Ishikawa (cell line): Measurements from ENCODE around the gene CDKN2B-AS1.

Source experiments
- CEBPB ChIP-seq: IDR thresholded peaks from 2 replicates; pipeline ENCODE4 v1.6.1; 2012
- CREB1 ChIP-seq: IDR thresholded peaks from 2 replicates; pipeline ENCODE4 v1.6.1; 2012; ENCODE audit warnings: low read depth
- EGR1 ChIP-seq: IDR thresholded peaks from 2 replicates; pipeline ENCODE4 v1.6.1; 2012
- EP300 ChIP-seq: IDR thresholded peaks from 2 replicates; pipeline ENCODE4 v1.6.1; 2012; ENCODE audit warnings: borderline replicate concordance
- FOXM1 ChIP-seq: IDR thresholded peaks from 2 replicates; pipeline ENCODE4 v1.6.1; 2012; ENCODE audit warnings: low read depth, borderline replicate concordance
- NFIC ChIP-seq: IDR thresholded peaks from 2 replicates; pipeline ENCODE4 v1.6.1; 2012
- RAD21 ChIP-seq: IDR thresholded peaks from 2 replicates; pipeline ENCODE4 v1.6.1; 2012; ENCODE audit warnings: low read depth
- TAF1 ChIP-seq: IDR thresholded peaks from 2 replicates; pipeline ENCODE4 v1.6.1; 2012; ENCODE audit warnings: low read depth, mild to moderate bottlenecking
- TCF12 ChIP-seq: IDR thresholded peaks from 2 replicates; pipeline ENCODE4 v1.6.1; 2012; ENCODE audit warnings: low read depth
- TEAD4 ChIP-seq: IDR thresholded peaks from 2 replicates; pipeline ENCODE4 v1.6.1; 2012
- YY1 ChIP-seq: IDR thresholded peaks from 2 replicates; pipeline ENCODE4 v1.6.1; 2012; ENCODE audit warnings: low read depth
- ZBTB7A ChIP-seq: IDR thresholded peaks from 2 replicates; pipeline ENCODE4 v1.6.1; 2012; ENCODE audit warnings: low read depth
- TF ChIP-seq, protein P1 (sequence below): IDR thresholded peaks from 2 replicates; pipeline ENCODE4 v1.6.1; 2012; ENCODE audit warnings: low read depth, mild to moderate bottlenecking
- TF ChIP-seq, protein P2 (sequence below): IDR thresholded peaks from 2 replicates; pipeline ENCODE4 v1.6.1; 2012
- TF ChIP-seq, protein P3 (sequence below): IDR thresholded peaks from 2 replicates; pipeline ENCODE4 v1.6.1; 2012

Gene CDKN2B-AS1

DNA sequence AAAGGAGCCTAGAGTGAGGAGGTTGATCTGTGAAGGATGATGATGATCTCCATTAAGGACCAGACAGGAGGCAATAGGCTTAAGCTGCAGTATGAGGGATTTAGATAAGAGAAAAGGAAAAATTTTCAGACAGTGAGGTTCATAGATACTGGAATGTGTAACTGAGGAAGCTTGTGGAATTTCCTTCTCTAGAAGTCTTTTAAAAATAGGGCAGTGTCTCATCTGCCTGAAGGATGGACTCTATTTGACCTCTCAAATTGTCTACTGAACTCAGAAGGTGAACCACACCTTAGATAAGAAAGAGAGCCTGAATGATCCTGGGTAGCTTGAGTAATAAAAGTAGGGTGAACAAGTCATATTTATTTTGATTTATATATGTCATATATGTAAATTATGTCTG lies 162.7 kb downstream of the CDKN2B-AS1 start:
- TF ChIP-seq TAF1, result no peak
- TF ChIP-seq TCF12, result no peak
- no peak for TF ChIP-seq EGR1
- TF ChIP-seq, protein P1, sequence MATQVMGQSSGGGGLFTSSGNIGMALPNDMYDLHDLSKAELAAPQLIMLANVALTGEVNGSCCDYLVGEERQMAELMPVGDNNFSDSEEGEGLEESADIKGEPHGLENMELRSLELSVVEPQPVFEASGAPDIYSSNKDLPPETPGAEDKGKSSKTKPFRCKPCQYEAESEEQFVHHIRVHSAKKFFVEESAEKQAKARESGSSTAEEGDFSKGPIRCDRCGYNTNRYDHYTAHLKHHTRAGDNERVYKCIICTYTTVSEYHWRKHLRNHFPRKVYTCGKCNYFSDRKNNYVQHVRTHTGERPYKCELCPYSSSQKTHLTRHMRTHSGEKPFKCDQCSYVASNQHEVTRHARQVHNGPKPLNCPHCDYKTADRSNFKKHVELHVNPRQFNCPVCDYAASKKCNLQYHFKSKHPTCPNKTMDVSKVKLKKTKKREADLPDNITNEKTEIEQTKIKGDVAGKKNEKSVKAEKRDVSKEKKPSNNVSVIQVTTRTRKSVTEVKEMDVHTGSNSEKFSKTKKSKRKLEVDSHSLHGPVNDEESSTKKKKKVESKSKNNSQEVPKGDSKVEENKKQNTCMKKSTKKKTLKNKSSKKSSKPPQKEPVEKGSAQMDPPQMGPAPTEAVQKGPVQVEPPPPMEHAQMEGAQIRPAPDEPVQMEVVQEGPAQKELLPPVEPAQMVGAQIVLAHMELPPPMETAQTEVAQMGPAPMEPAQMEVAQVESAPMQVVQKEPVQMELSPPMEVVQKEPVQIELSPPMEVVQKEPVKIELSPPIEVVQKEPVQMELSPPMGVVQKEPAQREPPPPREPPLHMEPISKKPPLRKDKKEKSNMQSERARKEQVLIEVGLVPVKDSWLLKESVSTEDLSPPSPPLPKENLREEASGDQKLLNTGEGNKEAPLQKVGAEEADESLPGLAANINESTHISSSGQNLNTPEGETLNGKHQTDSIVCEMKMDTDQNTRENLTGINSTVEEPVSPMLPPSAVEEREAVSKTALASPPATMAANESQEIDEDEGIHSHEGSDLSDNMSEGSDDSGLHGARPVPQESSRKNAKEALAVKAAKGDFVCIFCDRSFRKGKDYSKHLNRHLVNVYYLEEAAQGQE, result no peak
- no peak for TF ChIP-seq TEAD4

DNA sequence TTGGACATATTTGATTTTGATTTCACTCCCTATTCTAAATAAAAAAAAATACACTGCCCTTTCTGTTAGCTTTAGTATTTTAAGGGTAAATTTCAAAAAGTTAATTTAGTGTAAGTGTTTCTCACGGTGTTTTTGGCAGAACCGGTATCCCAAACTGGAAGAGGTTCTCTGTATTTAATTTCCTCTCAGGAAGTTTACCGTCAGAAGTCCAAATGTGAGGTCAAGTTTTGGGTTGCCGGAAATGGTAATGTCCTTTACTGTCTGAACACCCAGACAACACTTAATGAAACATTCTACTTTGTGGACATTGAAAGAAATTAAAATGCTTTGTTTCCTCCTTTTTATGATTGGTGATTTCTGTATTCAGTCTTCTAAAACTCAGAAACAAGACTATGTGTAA lies 163.2 kb downstream of the CDKN2B-AS1 start:
- TF ChIP-seq, protein P1, result no peak
- TF ChIP-seq RAD21, result no peak

DNA sequence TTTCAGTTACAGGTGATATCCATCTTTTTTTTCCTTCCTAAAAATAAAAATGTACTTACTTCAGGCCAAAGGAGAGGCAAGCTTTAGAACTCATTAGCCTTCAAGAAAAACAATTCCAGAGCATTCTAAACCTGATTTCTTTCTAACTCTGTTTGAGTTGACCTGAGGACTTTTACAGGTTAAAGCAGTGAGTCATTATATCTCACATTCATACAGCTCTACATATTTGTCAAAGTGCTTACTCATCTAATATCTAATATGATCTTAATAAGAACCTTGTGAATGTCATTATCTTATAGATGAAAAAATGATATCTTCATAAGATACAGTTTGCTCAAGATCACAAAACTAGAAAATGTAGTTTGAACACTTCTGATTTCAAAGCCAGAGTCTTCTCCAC lies 163.7 kb downstream of the CDKN2B-AS1 start:
- no peak for TF ChIP-seq YY1
- no peak for TF ChIP-seq FOXM1
- no peak for TF ChIP-seq CEBPB
- TF ChIP-seq, protein P1, result no peak
- no peak for TF ChIP-seq TCF12
- TF ChIP-seq TAF1, result no peak
- no peak for TF ChIP-seq EGR1
- no peak for TF ChIP-seq NFIC
- TF ChIP-seq, protein P2, sequence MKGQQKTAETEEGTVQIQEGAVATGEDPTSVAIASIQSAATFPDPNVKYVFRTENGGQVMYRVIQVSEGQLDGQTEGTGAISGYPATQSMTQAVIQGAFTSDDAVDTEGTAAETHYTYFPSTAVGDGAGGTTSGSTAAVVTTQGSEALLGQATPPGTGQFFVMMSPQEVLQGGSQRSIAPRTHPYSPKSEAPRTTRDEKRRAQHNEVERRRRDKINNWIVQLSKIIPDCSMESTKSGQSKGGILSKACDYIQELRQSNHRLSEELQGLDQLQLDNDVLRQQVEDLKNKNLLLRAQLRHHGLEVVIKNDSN, result no peak
- TF ChIP-seq ZBTB7A, result no peak
- TF ChIP-seq, protein P3, sequence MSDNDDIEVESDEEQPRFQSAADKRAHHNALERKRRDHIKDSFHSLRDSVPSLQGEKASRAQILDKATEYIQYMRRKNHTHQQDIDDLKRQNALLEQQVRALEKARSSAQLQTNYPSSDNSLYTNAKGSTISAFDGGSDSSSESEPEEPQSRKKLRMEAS, result no peak
- TF ChIP-seq CREB1, result no peak
- TF ChIP-seq EP300, result no peak
- no peak for TF ChIP-seq RAD21

DNA sequence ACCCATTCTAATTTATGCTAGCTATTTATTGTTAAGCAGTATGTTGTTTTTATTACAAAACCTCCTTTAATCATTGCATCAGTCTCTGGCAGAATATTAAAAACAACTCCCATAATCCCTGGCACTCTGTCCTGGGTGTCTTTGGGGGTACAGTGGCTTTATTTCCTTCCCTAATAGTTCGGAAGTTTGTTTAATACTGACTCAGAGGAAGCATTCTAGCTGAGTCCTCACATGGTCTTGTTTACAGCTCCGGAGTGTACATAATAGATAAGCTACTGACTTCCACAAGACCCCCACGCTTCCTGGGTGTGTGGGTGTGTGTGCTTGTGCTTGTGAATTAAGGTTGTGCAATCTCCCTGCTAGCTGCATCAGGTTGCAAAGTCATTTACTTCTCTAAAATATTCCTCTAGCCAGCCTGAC lies 164.3 kb downstream of the CDKN2B-AS1 start:
- TF ChIP-seq CEBPB (peak; percentile 81), EP300 (no peak)

DNA sequence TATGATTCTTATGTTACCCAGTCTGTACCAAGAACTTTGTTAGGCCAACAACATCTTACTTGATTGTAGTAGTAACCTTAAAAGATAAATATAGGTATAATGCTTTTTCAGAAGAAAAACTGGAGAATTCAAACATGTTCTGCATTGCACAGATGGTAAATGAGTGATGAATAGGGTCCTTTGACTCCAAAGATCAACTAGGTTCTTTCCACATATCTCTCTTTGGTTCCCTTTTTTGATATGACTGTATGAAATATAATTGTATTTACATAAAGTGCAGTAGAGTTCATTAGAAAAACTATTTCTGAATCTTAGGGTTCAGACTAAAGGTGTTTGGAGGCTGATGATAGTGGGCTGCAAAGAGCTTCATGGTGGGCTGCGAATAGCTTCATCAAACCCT lies 165.0 kb downstream of the CDKN2B-AS1 start:
- TF ChIP-seq NFIC (no peak), TAF1 (no peak), RAD21 (no peak), FOXM1 (no peak), CEBPB (no peak), TCF12 (no peak), TEAD4 (no peak), ZBTB7A (no peak), YY1 (no peak), CREB1 (no peak), EGR1 (no peak), EP300 (no peak)
- TF ChIP-seq, protein P2, result no peak
- TF ChIP-seq, protein P1, result no peak
- TF ChIP-seq, protein P3, result no peak
